ENCODE data around the gene IQCN. TPM values are rescaled to one million over a fixed set of nuclear protein-coding genes. Genes with fewer than 3 reads are reported as not detected.

Gene IQCN
- total RNA-seq, 1 donor from 2014 or later: 0.62 TPM

GRCh38 chr19:18264971-18265540 lies 9.2 kb downstream of the IQCN start:
- DNase-seq: no peak

DNA sequence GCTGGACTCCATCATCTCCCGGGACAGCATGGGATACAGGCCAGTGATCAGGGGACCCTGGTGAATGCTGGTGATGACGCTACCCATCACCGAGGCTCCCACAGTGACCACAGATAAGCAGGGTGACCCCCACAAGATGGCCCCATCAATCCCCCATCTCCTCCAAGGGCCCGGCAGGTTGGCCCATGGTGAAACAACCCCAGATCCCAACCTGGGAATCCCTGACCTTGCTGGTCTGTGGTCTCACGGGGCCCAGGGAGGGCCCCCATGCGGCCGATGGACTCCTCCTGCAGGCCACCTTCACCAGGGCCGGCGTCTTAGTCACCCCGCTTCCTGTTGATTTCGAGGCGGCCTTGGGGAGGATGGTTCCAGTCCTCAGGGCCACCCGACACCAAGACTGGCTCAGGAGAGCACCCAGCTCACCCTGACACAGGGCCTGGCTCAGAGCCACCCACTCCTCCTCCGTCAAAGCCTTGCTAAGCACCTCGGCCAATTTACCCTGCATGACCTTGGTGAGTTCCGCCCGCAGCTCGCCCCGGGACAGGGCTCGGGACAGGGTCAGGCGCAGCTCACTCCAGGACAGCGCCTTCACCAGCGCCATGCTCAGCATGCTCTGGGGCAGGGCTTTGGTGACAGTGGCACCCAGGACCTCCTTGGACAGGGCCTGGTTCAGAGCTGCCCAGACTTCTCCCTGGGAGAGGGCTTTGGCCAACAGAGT lies 10.0 kb downstream of the IQCN start:
- DNase-seq: no peak

- no peak for DNase-seq
Measured at GRCh38 chr19:18263324-18264136, 10.7 kb downstream of the IQCN start.

GRCh38 chr19:18262917-18263316 lies 11.3 kb downstream of the IQCN start:
- DNase-seq: no peak

GRCh38 chr19:18262144-18262543 lies 12.1 kb downstream of the IQCN start:
- no peak for DNase-seq

- DNase-seq: no peak
Measured at GRCh38 chr19:18261474-18261873, 12.8 kb downstream of the IQCN start.

- DNase-seq: no peak
Measured at GRCh38 chr19:18259893-18260292, 14.4 kb downstream of the IQCN start.

GRCh38 chr19:18257503-18258470 lies 16.5 kb downstream of the IQCN start:
- no peak for DNase-seq

GRCh38 chr19:18254546-18255503 lies 19.4 kb downstream of the IQCN start:
- DNase-seq: no peak

DNA sequence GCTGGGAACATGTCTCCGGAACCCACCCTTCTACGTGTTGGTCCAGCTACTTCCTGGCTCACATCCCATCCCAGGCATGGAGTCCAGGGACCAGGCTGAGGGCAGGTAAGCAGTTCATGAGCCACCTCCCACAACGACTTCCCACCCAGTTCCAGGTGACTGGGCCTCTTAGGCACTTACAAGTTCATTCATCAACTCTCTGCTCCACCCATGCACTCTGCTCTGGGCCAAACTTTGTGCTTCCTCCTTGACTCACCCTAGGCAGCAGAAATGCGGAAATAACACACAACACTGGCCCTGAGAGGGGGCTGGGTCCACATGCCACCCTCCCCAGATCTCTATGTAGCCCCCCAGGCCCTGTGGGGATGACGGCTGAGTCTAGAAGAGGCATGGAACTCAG lies 20.5 kb downstream of the IQCN start:
- DNase-seq: no peak

DNA sequence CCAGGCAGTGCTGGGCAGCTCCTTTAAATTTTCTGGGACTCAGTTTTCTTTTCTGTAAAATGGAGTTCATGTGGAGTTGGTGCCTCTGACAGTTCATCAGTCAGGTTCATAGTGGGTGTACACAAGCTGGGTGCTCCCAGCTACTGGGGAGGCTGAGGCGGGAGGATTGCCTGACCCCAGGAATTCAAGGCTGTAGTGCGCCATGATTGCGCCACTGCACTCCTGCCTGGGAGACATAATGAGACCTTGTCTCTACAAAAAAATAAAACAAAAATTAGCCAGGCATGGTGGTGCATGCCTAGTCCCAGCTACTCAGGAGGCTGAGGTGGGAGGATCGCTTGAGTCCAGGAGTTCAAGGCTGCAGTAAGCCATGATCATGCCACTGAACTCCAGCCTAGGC lies 21.1 kb downstream of the IQCN start:
- DNase-seq: no peak

DNA sequence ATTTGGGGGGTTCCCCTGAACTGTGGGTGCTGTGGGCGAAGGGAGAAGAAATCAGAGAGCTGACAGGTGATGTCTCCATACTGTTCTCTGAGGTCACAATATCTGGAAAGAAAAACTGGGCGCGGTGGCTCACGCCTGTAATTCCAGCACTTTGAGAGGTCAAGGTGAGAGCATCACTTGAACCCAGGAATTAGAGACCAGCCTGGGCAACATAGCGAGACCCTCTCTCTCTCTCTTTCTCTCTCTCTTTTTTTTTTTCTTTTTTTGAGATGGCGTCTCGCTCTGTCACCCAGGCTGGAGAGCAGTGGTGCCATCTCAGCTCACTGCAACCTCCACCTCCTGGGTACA lies 21.9 kb downstream of the IQCN start:
- DNase-seq: no peak

DNA sequence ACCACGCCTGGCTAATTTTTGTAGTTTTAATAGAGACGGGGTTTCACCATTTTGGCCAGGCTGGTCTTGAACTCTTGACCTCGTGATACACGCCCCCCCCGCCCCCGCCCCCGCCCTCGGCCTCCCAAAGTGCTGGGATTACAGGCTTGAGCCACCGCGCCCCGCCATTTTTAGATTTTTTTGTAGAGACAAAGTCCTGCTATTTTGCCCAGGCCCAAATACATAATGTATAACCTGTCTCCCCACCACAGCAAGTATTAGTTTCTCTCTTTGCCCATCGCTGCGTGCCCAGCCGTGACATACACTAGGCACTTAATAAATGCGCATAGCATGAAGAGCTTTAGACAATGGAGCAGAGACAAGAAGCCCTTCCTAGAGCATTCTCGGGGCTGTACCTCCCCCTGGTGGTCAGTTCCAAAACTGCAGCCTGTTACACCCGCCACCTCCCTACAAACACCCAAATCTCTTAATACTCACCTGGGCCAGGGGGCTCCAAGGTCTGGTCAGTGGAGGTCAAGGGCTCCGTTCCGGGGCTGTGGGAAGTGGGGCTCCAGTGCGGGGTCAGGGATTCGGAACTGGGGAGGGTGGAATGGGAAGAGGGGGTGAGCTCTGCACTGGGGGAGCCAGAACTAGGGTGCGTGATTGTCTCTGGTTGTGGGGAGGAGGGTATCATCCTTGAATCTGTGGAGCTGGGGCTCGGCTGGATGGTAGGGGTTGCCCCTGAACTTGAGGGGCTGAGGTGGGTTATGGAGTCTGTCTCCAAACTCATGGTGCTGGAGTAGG lies 22.5 kb downstream of the IQCN start:
- peak; percentile 87 for DNase-seq

DNA sequence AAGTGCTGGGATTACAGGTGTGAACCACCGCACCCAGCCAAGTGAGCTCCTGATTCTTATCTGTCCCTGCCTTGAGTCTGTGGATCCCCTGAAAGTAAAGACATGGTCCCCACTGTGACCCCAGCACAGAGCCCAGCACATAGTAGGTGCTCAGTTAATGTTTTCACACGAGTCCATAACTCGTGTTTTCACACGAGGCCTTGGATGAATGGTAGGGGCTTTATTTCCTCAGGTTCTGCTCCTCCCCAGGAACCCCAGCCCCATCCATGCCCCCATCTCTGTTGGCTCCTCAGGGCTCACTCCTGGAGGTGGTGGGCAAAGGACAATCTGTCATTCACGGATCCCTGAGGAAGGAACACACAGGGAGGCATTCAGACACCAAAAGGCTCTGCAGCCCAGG lies 24.4 kb downstream of the IQCN start:
- DNase-seq: no peak

GRCh38 chr19:18245297-18245696 lies 29.0 kb downstream of the IQCN start:
- DNase-seq: no peak

GRCh38 chr19:18239303-18239702 lies 34.9 kb downstream of the IQCN start:
- DNase-seq: no peak

GRCh38 chr19:18234194-18234593 lies 40.1 kb downstream of the IQCN start:
- no peak for DNase-seq

GRCh38 chr19:18233224-18233825 lies 40.9 kb downstream of the IQCN start:
- peak; percentile 74 for DNase-seq

DNA sequence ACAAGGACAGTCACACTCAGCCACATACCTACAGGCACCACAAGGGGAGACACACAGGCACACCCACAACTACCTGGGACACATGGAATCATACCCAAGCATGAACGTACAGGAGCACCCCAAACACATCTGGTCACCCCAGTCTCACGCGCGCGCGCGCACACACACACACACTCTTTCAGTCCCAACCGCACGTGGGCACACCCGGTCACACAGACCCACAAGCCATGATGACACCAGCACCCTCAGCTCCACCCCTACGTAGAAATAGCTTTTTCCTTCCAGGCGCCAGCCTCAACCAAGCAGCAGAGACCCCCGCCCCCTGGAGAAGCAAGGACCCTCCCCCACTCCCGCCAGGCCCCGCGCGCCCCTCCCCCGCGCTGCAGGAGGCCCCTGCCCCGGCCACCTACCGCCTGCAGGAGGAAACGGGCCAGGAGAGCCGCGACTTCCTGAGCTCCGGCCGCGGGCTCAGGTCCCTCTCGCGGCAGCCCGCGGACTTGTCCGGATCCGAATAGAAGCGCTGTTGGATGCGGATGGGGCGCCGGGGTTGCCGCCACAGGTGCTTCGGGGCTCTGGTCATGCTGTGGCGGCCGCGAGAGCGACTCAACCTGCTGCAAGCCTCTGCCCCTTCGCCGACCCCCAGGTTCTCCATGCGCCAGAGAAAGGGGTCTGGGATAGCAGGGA lies 41.6 kb downstream of the IQCN start:
- no peak for DNase-seq

Data from tongue (tissue), 2 donors.